H9 (cell line): ENCODE measurements around the gene RDH14. TPM values are rescaled to one million over a fixed set of nuclear protein-coding genes. Genes with fewer than 3 reads are reported as not detected.

Source experiments
- DNase-seq: peaks from one replicate; pipeline ENCODE4 v3.0.0-alpha.2; 2017
- H2AFZ ChIP-seq: one replicate; pipeline ENCODE4 v1.6.1; 2013; ENCODE audit warnings: mild to moderate bottlenecking, low read length, control low read depth, moderate library complexity
- H2AK5ac ChIP-seq: 2 replicates; pipeline ENCODE4 v1.6.1; 2013; ENCODE audit warnings: low read length, control low read depth, mixed read lengths; ENCODE audit not compliant: insufficient read length
- H2BK120ac ChIP-seq: one replicate; pipeline ENCODE4 v1.6.1; 2013; ENCODE audit warnings: low read depth, mild to moderate bottlenecking, low read length, control low read depth, inconsistent platforms; ENCODE audit not compliant: poor library complexity, severe bottlenecking
- H2BK12ac ChIP-seq: 2 replicates; pipeline ENCODE4 v1.6.1; 2013; ENCODE audit warnings: low read length, control low read depth, mixed read lengths, low read depth; ENCODE audit not compliant: insufficient read length
- H2BK15ac ChIP-seq: 2 replicates; pipeline ENCODE4 v1.6.1; 2013; ENCODE audit warnings: low read depth, low read length, control low read depth
- H2BK20ac ChIP-seq: one replicate; pipeline ENCODE4 v1.6.1; 2013; ENCODE audit warnings: low read depth, mild to moderate bottlenecking, low read length, control low read depth, inconsistent platforms; ENCODE audit not compliant: poor library complexity, severe bottlenecking
- H2BK5ac ChIP-seq: 2 replicates; pipeline ENCODE4 v1.6.1; 2013; ENCODE audit warnings: low read length, control low read depth, mixed read lengths; ENCODE audit not compliant: insufficient read length
- H3K14ac ChIP-seq: 2 replicates; pipeline ENCODE4 v1.6.1; 2013; ENCODE audit warnings: low read length, control low read depth; ENCODE audit not compliant: insufficient read depth
- H3K18ac ChIP-seq: 2 replicates; pipeline ENCODE4 v1.6.1; 2013; ENCODE audit warnings: low read depth, mild to moderate bottlenecking, mixed read lengths, low read length, control low read depth; ENCODE audit not compliant: insufficient read length
- H3K23ac ChIP-seq: 2 replicates; pipeline ENCODE4 v1.6.1; 2013; ENCODE audit warnings: low read length, control low read depth, mixed read lengths, low read depth; ENCODE audit not compliant: insufficient read length
- H3K23me2 ChIP-seq: 2 replicates; pipeline ENCODE4 v1.6.1; 2013; ENCODE audit warnings: low read depth, mild to moderate bottlenecking, mixed read lengths, low read length, control low read depth; ENCODE audit not compliant: insufficient read length, poor library complexity, severe bottlenecking
- H3K27ac ChIP-seq: 2 replicates; pipeline ENCODE4 v1.5.1; 2013; ENCODE audit warnings: low read length, control low read depth, mixed read lengths, low read depth; ENCODE audit not compliant: insufficient read length
- H3K27me3 ChIP-seq: 2 replicates; pipeline ENCODE4 v1.6.1; 2013; ENCODE audit warnings: low read length, control low read depth, inconsistent platforms; ENCODE audit not compliant: insufficient read depth
- H3K4ac ChIP-seq: 2 replicates; pipeline ENCODE4 v1.6.1; 2013; ENCODE audit warnings: low read depth, mild to moderate bottlenecking, control low read depth, inconsistent platforms, low read length, moderate library complexity
- H3K4me1 ChIP-seq: 2 replicates; pipeline ENCODE4 v1.6.1; 2013; ENCODE audit warnings: low read length, control low read depth, inconsistent platforms; ENCODE audit not compliant: insufficient read depth
- H3K4me2 ChIP-seq: 2 replicates; pipeline ENCODE4 v1.6.1; 2013; ENCODE audit warnings: low read length, control low read depth, mixed read lengths; ENCODE audit not compliant: insufficient read length, insufficient read depth
- H3K56ac ChIP-seq: 2 replicates; pipeline ENCODE4 v1.6.1; 2013; ENCODE audit warnings: low read depth, mild to moderate bottlenecking, mixed read lengths, low read length, control low read depth; ENCODE audit not compliant: insufficient read length
- H3K79me1 ChIP-seq: 2 replicates; pipeline ENCODE4 v1.6.1; 2013; ENCODE audit warnings: low read depth, mild to moderate bottlenecking, moderate library complexity, low read length, control low read depth, inconsistent platforms; ENCODE audit not compliant: insufficient read depth, poor library complexity, severe bottlenecking
- H3K79me2 ChIP-seq: 2 replicates; pipeline ENCODE4 v1.6.1; 2013; ENCODE audit warnings: low read length, control low read depth, inconsistent platforms; ENCODE audit not compliant: insufficient read depth
- H3K9ac ChIP-seq: 2 replicates; pipeline ENCODE4 v1.6.1; 2013; ENCODE audit warnings: low read length, control low read depth, mixed read lengths; ENCODE audit not compliant: insufficient read length; ENCODE audit errors: extremely low read depth
- H3K9me3 ChIP-seq: one replicate; pipeline ENCODE4 v1.6.1; 2013; ENCODE audit warnings: low read depth, low read length, inconsistent platforms; ENCODE audit not compliant: control insufficient read depth
- H3T11ph ChIP-seq: one replicate; pipeline ENCODE4 v1.6.1; 2013; ENCODE audit warnings: mild to moderate bottlenecking, low read length, control low read depth, inconsistent platforms
- H4K20me1 ChIP-seq: one replicate; pipeline ENCODE4 v1.6.1; 2013; ENCODE audit not compliant: control insufficient read depth, insufficient read length, insufficient read depth
- H4K5ac ChIP-seq: 2 replicates; pipeline ENCODE4 v1.6.1; 2013; ENCODE audit warnings: low read depth, mild to moderate bottlenecking, mixed read lengths, low read length, control low read depth; ENCODE audit not compliant: insufficient read length
- H4K8ac ChIP-seq: replicated peaks from 2 replicates; pipeline ENCODE4 v1.6.1; 2013; ENCODE audit warnings: low read length, control low read depth, mixed read lengths, low read depth; ENCODE audit not compliant: insufficient read length
- H4K91ac ChIP-seq: 2 replicates; pipeline ENCODE4 v1.6.1; 2013; ENCODE audit warnings: low read depth, mild to moderate bottlenecking, moderate library complexity, mixed read lengths, low read length, control low read depth; ENCODE audit not compliant: insufficient read length
- H3K27ac Mint-ChIP-seq, 3 experiments: 2 replicates in 2 of 3; 3 replicates in 1 of 3; pipeline ENCODE4 v1.8.0; 2020 to 2021; ENCODE audit warnings: mixed read lengths in 3 of 3, mild to moderate bottlenecking in 1 of 3, moderate library complexity in 1 of 3
- H3K27me3 Mint-ChIP-seq: 2 replicates; pipeline ENCODE4 v1.8.0; 2021; ENCODE audit warnings: low read depth, mild to moderate bottlenecking, moderate library complexity, mixed read lengths
- H3K36me3 Mint-ChIP-seq, 3 experiments: 2 replicates in 2 of 3; 3 replicates in 1 of 3; pipeline ENCODE4 v1.8.0; 2020 to 2021; ENCODE audit warnings: low read depth in 3 of 3, mixed read lengths in 3 of 3; ENCODE audit not compliant: insufficient read depth in 1 of 3
- H3K4me1 Mint-ChIP-seq, 2 experiments: 2 replicates each; pipeline ENCODE4 v1.8.0; 2020; ENCODE audit warnings: mixed read lengths in 2 of 2
- H3K4me3 Mint-ChIP-seq, 2 experiments: 2 replicates in 1 of 2; 3 replicates in 1 of 2; pipeline ENCODE4 v1.8.0; 2020 to 2021; ENCODE audit warnings: mild to moderate bottlenecking in 2 of 2, mixed read lengths in 2 of 2, moderate library complexity in 1 of 2
- H3K9me3 Mint-ChIP-seq, 2 experiments: 2 replicates in 1 of 2; 3 replicates in 1 of 2; pipeline ENCODE4 v1.8.0; 2020; ENCODE audit warnings: mild to moderate bottlenecking in 2 of 2, mixed read lengths in 2 of 2, moderate library complexity in 1 of 2
- CTCF ChIP-seq: fragments of 200-600 bp; sonication (generic); conservative IDR thresholded peaks from 3 replicates; pipeline ENCODE4 v1.8.0; 2021; ENCODE audit warnings: antibody characterized with exemption, mild to moderate bottlenecking
- WGBS: extraction: QIAGEN DNeasy Blood & Tissue Kit; methylation state at CpG from one replicate; pipeline ENCODE4 v1.1.7; 2013; ENCODE audit warnings: missing lambda C conversion rate, low lambda C conversion rate, mixed read lengths; ENCODE audit not compliant: insufficient read length; ENCODE audit errors: extremely low coverage; 5-methylcytosine and 5-hydroxymethylcytosine counted together
- total RNA-seq: library from RNA; stranded (reverse); gene quantifications from 2 replicates; pipeline ENCODE4 v1.2.1, GENCODE V29; 2021

RDH14 gene
- total RNA-seq, 1 experiment from 2014 or later: 25.5 TPM

GRCh38 chr2:18506883-18507509, 53.5 kb downstream of the RDH14 start:
- Mint-ChIP-seq H3K4me3 (no peak overlapping the region), H3K27me3 (peaks cover 3% of the 10 kb centered on the region), H3K27ac (no peak overlapping the region), H3K36me3 (no peaks in the 10 kb centered on the region), H3K9me3 (no peaks in the 10 kb centered on the region; a peak in 2 of 5 replicates), H3K4me1 (no peaks in the 10 kb centered on the region)
- no peak overlapping the region for H2BK20ac ChIP-seq
- H3T11ph ChIP-seq: no peak overlapping the region
- DNase-seq: no peak
- no peaks in the 10 kb centered on the region for H3K27me3 ChIP-seq
- no peak for TF ChIP-seq CTCF
- H3K79me2 ChIP-seq: no peaks in the 10 kb centered on the region
- H2BK120ac ChIP-seq: no peak overlapping the region
- no peak overlapping the region for H3K14ac ChIP-seq
- H3K79me1 ChIP-seq: no peaks in the 10 kb centered on the region
- H3K18ac ChIP-seq: no peak overlapping the region
- H3K4me1 ChIP-seq: no peaks in the 10 kb centered on the region
- H2AK5ac ChIP-seq: no peak overlapping the region
- no peak overlapping the region for H4K5ac ChIP-seq
- H3K4me2 ChIP-seq: no peak overlapping the region
- no peak overlapping the region for H2AFZ ChIP-seq
- no peaks in the 10 kb centered on the region for H4K20me1 ChIP-seq
- no peak overlapping the region for H3K27ac ChIP-seq
- no peak overlapping the region for H3K23ac ChIP-seq
- H3K9ac ChIP-seq: no peak overlapping the region
- H4K91ac ChIP-seq: no peak overlapping the region
- no peak overlapping the region for H2BK15ac ChIP-seq
- no peak overlapping the region for H2BK12ac ChIP-seq
- no CpG with 5 or more reads among the region's 8 CpGs for WGBS
- no peak overlapping the region for H4K8ac ChIP-seq
- H3K23me2 ChIP-seq: no peaks in the 10 kb centered on the region
- H3K9me3 ChIP-seq: no peaks in the 10 kb centered on the region
- H3K56ac ChIP-seq: no peak overlapping the region
- no peak overlapping the region for H2BK5ac ChIP-seq
- no peak overlapping the region for H3K4ac ChIP-seq
